Measurements from ENCODE around the gene AZU1.

Gene AZU1

GRCh38 chr19:866769-867300 is 39.2 kb downstream of the AZU1 start:
- Histone ChIP-seq H3K27ac (ENCODE audit: insufficient read depth in 1 of 2, low read depth in 1 of 2, low read length in 2 of 2, poor library complexity in 1 of 2, severe bottlenecking in 2 of 2) (no peak overlapping the region), H3K9me3 (ENCODE audit: control extremely low read depth in 1 of 5, control insufficient read depth in 4 of 5, insufficient read depth in 2 of 5, low read depth in 1 of 5, low read length in 4 of 5) (no peaks in the 10 kb centered on the region), H3K4me1 (ENCODE audit: control extremely low read depth in 1 of 4, control insufficient read depth in 4 of 4, insufficient read depth in 4 of 4, low read length in 3 of 4) (peaks cover 0 to 17% (median 17%) of the 10 kb centered on the region in 4 experiments), H3K4me3 (ENCODE audit: control insufficient read depth in 1 of 7, extremely low read depth in 1 of 7, insufficient read depth in 4 of 7, low read depth in 2 of 7, low read length in 6 of 7) (no peak overlapping the region), H3K36me3 (ENCODE audit: control insufficient read depth in 4 of 4, insufficient read depth in 4 of 4, low read length in 3 of 4) (peaks cover 5 to 41% (median 28%) of the 10 kb centered on the region in 4 experiments), H3K27me3 (replicated peaks in 2 of 5; ENCODE audit: control insufficient read depth in 4 of 5, insufficient read depth in 5 of 5, low read length in 4 of 5) (no peaks in the 10 kb centered on the region)
- CTCF ChIA-PET: interaction anchor here (1.2 kb wide), 1 partner anchor 11 kb away, joined by 3 read pairs; no protein-coding TSS in a partner anchor
- 97% methylated on average over 20 of the region's 38 CpGs for WGBS (ENCODE audit: insufficient coverage)
- DNase-seq: no peak
- POLR2A ChIA-PET: interaction anchor here (1.1 kb wide), 1 partner anchor 41 kb away, joined by 3 read pairs; no protein-coding TSS in a partner anchor

- WGBS (ENCODE audit: insufficient coverage): 89% methylated on average over 16 of the region's 16 CpGs
- H3K36me3 ChIP-seq (ENCODE audit: control insufficient read depth in 4 of 4, insufficient read depth in 4 of 4, low read length in 3 of 4): peaks cover 5 to 41% (median 31%) of the 10 kb centered on the region in 4 experiments
Measured at GRCh38 chr19:867301-867793, 39.7 kb downstream of the AZU1 start.

DNA sequence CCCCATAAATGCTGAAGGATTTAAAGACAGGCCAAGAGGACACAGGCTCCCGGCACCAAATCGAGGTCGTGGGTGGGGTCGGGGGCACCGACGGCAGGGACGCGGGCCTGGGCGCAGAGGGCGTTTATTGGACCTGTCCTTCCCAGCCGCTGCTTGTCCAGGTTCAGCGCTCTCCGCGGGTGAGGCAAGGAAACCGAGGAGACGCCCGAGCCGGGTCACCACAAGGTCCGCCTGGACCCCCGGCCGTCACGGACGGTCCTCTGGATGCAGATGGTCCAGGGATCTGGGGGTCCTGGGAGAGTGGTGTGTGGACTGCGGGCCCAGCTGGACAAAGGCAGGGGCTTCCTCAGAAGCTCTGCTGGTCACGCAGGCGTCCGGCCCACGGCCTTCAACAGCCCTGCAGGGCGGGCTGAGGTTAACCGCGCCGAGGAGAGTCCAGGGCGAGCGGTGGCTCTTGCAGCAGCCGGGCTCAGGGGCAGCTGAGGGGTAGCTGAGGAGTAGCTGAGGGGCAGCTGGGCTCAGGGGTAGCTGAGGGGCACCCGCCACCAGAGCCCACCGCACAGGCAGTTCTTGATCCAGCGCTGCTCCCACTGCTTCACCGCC is 40.3 kb downstream of the AZU1 start:
- H3K36me3 ChIP-seq (ENCODE audit: control insufficient read depth in 4 of 4, insufficient read depth in 4 of 4, low read length in 3 of 4): peaks cover 5 to 41% (median 31%) of the 10 kb centered on the region in 4 experiments
- ChIA-PET CTCF (interaction anchor here (1.4 kb wide), 1 partner anchor 48 kb away, joined by 4 read pairs; no protein-coding TSS in a partner anchor), POLR2A (interaction anchor here (1.1 kb wide), 1 partner anchor 40 kb away, joined by 3 read pairs; no protein-coding TSS in a partner anchor)
- WGBS (ENCODE audit: insufficient coverage): 96% methylated on average over 37 of the region's 39 CpGs
- H3K9me3 ChIP-seq (ENCODE audit: control extremely low read depth in 1 of 5, control insufficient read depth in 4 of 5, insufficient read depth in 2 of 5, low read depth in 1 of 5, low read length in 4 of 5): no peaks in the 10 kb centered on the region
- no peak overlapping the region for H3K4me3 ChIP-seq (ENCODE audit: control insufficient read depth in 1 of 7, extremely low read depth in 1 of 7, insufficient read depth in 4 of 7, low read depth in 2 of 7, low read length in 6 of 7)
- no peak for DNase-seq
- no peaks in the 10 kb centered on the region for H3K27me3 ChIP-seq (replicated peaks in 2 of 5; ENCODE audit: control insufficient read depth in 4 of 5, insufficient read depth in 5 of 5, low read length in 4 of 5)
- no peak overlapping the region for H3K27ac ChIP-seq (ENCODE audit: insufficient read depth in 1 of 2, low read depth in 1 of 2, low read length in 2 of 2, poor library complexity in 1 of 2, severe bottlenecking in 2 of 2)
- H3K4me1 ChIP-seq (ENCODE audit: control extremely low read depth in 1 of 4, control insufficient read depth in 4 of 4, insufficient read depth in 4 of 4, low read length in 3 of 4): peaks cover 0 to 22% (median 16%) of the 10 kb centered on the region in 4 experiments

More at GRCh38 chr19:867301-867793, 39.7 kb downstream of the AZU1 start:
- ChIA-PET CTCF (interaction anchor here (1.4 kb wide), 1 partner anchor 48 kb away, joined by 4 read pairs; no protein-coding TSS in a partner anchor), POLR2A (interaction anchor here (1.1 kb wide), 1 partner anchor 40 kb away, joined by 3 read pairs; no protein-coding TSS in a partner anchor)
- Histone ChIP-seq H3K4me3 (ENCODE audit: control insufficient read depth in 1 of 7, extremely low read depth in 1 of 7, insufficient read depth in 4 of 7, low read depth in 2 of 7, low read length in 6 of 7) (no peak overlapping the region), H3K4me1 (ENCODE audit: control extremely low read depth in 1 of 4, control insufficient read depth in 4 of 4, insufficient read depth in 4 of 4, low read length in 3 of 4) (peaks cover 0 to 22% (median 19%) of the 10 kb centered on the region in 4 experiments), H3K9me3 (ENCODE audit: control extremely low read depth in 1 of 5, control insufficient read depth in 4 of 5, insufficient read depth in 2 of 5, low read depth in 1 of 5, low read length in 4 of 5) (no peaks in the 10 kb centered on the region), H3K27ac (ENCODE audit: insufficient read depth in 1 of 2, low read depth in 1 of 2, low read length in 2 of 2, poor library complexity in 1 of 2, severe bottlenecking in 2 of 2) (no peak overlapping the region), H3K27me3 (replicated peaks in 2 of 5; ENCODE audit: control insufficient read depth in 4 of 5, insufficient read depth in 5 of 5, low read length in 4 of 5) (no peaks in the 10 kb centered on the region)
- DNase-seq: no peak

GRCh38 chr19:868458-869244 is 41.0 kb downstream of the AZU1 start:
- CTCF ChIA-PET: interaction anchor here (1.4 kb wide), 1 partner anchor 47 kb away, joined by 4 read pairs; no protein-coding TSS in a partner anchor
- peaks cover 0 to 17% (median 10%) of the 10 kb centered on the region in 4 experiments for H3K4me1 ChIP-seq (ENCODE audit: control extremely low read depth in 1 of 4, control insufficient read depth in 4 of 4, insufficient read depth in 4 of 4, low read length in 3 of 4)
- DNase-seq: no peak
- POLR2A ChIA-PET: no interaction called here
- H3K36me3 ChIP-seq (ENCODE audit: control insufficient read depth in 4 of 4, insufficient read depth in 4 of 4, low read length in 3 of 4): peaks cover 5 to 44% (median 34%) of the 10 kb centered on the region in 4 experiments
- H3K27ac ChIP-seq (ENCODE audit: insufficient read depth in 1 of 2, low read depth in 1 of 2, low read length in 2 of 2, poor library complexity in 1 of 2, severe bottlenecking in 2 of 2): no peak overlapping the region
- no peaks in the 10 kb centered on the region for H3K27me3 ChIP-seq (replicated peaks in 2 of 5; ENCODE audit: control insufficient read depth in 4 of 5, insufficient read depth in 5 of 5, low read length in 4 of 5)
- H3K9me3 ChIP-seq (ENCODE audit: control extremely low read depth in 1 of 5, control insufficient read depth in 4 of 5, insufficient read depth in 2 of 5, low read depth in 1 of 5, low read length in 4 of 5): no peaks in the 10 kb centered on the region
- WGBS (ENCODE audit: insufficient coverage): 96% methylated on average over 32 of the region's 34 CpGs
- no peak overlapping the region for H3K4me3 ChIP-seq (ENCODE audit: control insufficient read depth in 1 of 7, extremely low read depth in 1 of 7, insufficient read depth in 4 of 7, low read depth in 2 of 7, low read length in 6 of 7)

DNA sequence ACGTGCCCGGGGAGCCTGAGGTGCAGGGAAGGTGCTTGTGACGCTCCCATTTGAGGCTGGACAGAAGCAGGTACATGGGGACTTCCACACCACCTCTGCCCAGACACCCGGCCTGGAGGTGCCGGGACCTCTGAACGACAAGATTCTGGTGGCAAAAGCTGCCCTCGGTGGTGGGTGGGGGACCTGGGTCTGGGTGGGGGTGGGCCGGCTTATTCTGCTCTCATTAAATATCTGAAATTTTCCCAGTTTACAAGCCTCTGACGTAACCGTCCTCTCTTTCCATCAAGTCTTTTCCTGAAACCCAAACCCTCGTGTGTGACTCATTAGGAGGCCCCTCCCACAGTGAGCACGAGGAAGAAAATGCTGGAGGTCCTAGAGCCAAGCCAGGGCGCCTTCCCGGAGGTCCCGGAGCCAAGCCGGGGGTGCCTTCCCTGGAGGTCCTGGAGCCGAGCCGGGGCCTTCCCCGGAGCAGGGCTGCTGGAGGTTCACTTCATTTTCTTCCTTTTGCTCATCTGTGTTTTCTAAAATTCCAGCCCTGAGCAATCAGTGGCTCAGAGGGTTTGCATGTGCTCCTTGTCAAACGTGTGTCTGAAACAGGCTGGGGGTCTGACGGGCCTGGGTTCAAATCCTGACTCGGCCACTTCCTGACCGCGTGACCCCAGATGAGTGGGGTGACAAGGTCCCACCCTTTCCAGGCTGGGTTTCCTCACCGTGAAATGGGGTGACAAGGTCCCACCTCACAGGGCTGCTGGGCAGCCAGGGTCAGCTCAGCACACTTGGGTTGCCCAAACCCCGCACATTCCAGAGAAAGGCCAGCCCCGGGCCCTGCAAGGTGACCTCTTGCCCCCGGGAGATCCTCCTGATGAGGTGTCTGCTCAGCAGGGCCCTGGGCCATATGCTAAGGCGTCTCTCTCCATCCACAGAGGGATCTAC is 41.9 kb downstream of the AZU1 start:
- no peaks in the 10 kb centered on the region for H3K9me3 ChIP-seq (ENCODE audit: control extremely low read depth in 1 of 5, control insufficient read depth in 4 of 5, insufficient read depth in 2 of 5, low read depth in 1 of 5, low read length in 4 of 5)
- ChIA-PET POLR2A (no interaction called here), CTCF (no interaction called here)
- WGBS (ENCODE audit: insufficient coverage): 92% methylated on average over 25 of the region's 29 CpGs
- peaks cover 0 to 12% (median 4%) of the 10 kb centered on the region in 4 experiments for H3K4me1 ChIP-seq (ENCODE audit: control extremely low read depth in 1 of 4, control insufficient read depth in 4 of 4, insufficient read depth in 4 of 4, low read length in 3 of 4)
- H3K36me3 ChIP-seq (ENCODE audit: control insufficient read depth in 4 of 4, insufficient read depth in 4 of 4, low read length in 3 of 4): peaks cover 5 to 51% (median 35%) of the 10 kb centered on the region in 4 experiments
- H3K4me3 ChIP-seq (ENCODE audit: control insufficient read depth in 1 of 7, extremely low read depth in 1 of 7, insufficient read depth in 4 of 7, low read depth in 2 of 7, low read length in 6 of 7): no peak overlapping the region
- H3K27me3 ChIP-seq (replicated peaks in 2 of 5; ENCODE audit: control insufficient read depth in 4 of 5, insufficient read depth in 5 of 5, low read length in 4 of 5): no peaks in the 10 kb centered on the region
- H3K27ac ChIP-seq (ENCODE audit: insufficient read depth in 1 of 2, low read depth in 1 of 2, low read length in 2 of 2, poor library complexity in 1 of 2, severe bottlenecking in 2 of 2): no peak overlapping the region
- DNase-seq: no peak

DNA sequence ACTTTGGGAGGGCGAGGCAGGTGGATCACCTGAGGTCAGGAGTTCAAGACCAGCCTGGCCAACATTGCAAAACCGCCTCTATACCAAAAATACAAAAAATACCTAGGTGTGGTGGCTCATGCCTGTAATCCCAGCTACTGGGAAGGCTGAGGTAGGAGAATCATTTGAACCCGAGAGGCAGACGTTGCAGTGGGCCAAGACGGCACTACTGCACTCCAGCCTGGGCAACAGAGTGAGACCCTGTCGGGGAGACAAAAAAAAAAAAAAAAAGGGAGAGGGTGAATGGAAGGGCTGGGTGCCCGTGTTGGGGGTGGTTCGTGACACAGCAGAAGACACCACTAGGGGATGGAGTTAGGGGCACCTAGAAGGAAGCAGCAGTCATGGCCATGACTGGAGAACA is 42.7 kb downstream of the AZU1 start:
- H3K9me3 ChIP-seq (ENCODE audit: control extremely low read depth in 1 of 5, control insufficient read depth in 4 of 5, insufficient read depth in 2 of 5, low read depth in 1 of 5, low read length in 4 of 5): no peaks in the 10 kb centered on the region
- CTCF ChIA-PET: no interaction called here
- no peak for DNase-seq
- peaks cover 0 to 12% (median 4%) of the 10 kb centered on the region in 4 experiments for H3K4me1 ChIP-seq (ENCODE audit: control extremely low read depth in 1 of 4, control insufficient read depth in 4 of 4, insufficient read depth in 4 of 4, low read length in 3 of 4)
- POLR2A ChIA-PET: no interaction called here
- H3K36me3 ChIP-seq (ENCODE audit: control insufficient read depth in 4 of 4, insufficient read depth in 4 of 4, low read length in 3 of 4): peaks cover 5 to 56% (median 37%) of the 10 kb centered on the region in 4 experiments
- H3K27ac ChIP-seq (ENCODE audit: insufficient read depth in 1 of 2, low read depth in 1 of 2, low read length in 2 of 2, poor library complexity in 1 of 2, severe bottlenecking in 2 of 2): no peak overlapping the region
- no peaks in the 10 kb centered on the region for H3K27me3 ChIP-seq (replicated peaks in 2 of 5; ENCODE audit: control insufficient read depth in 4 of 5, insufficient read depth in 5 of 5, low read length in 4 of 5)
- H3K4me3 ChIP-seq (ENCODE audit: control insufficient read depth in 1 of 7, extremely low read depth in 1 of 7, insufficient read depth in 4 of 7, low read depth in 2 of 7, low read length in 6 of 7): no peak overlapping the region
- WGBS (ENCODE audit: insufficient coverage): 100% methylated on average over 5 of the region's 8 CpGs

All from common myeloid progenitor, CD34-positive (primary cell).